H1 (cell line): ENCODE measurements around the gene ELANE. TPM values are rescaled to one million over a fixed set of nuclear protein-coding genes. Genes with fewer than 3 reads are reported as not detected.

Source experiments
- BRCA1 ChIP-seq: IDR thresholded peaks from 2 replicates; pipeline ENCODE4 v1.6.1; 2012; ENCODE audit warnings: low read depth, low read length, improper control_type of control experiment
- CBX5 ChIP-seq: fragments of 300-800, 300-1000 bp; sonication (generic); IDR thresholded peaks from 2 replicates; pipeline ENCODE4 v1.7.1; 2016; ENCODE audit warnings: antibody characterized with exemption, low read length, low read depth
- CHD1 ChIP-seq: IDR thresholded peaks from 2 replicates; pipeline ENCODE4 v1.6.1; 2012; ENCODE audit warnings: low read depth, low read length, improper control_type of control experiment
- CHD2 ChIP-seq: IDR thresholded peaks from 2 replicates; pipeline ENCODE4 v1.6.1; 2012; ENCODE audit warnings: low read length, improper control_type of control experiment
- EZH2 ChIP-seq: fragments of 200-600 bp; sonication (generic); IDR thresholded peaks from 2 replicates; pipeline ENCODE4 v1.7.1; 2012; ENCODE audit warnings: low read depth, mild to moderate bottlenecking, moderate library complexity, low read length, inconsistent platforms; ENCODE audit not compliant: severe bottlenecking
- HDAC2 ChIP-seq, 2 experiments: fragments of 300-600 bp in 1 of 2; sonication (generic) in 1 of 2; IDR thresholded peaks; 2 replicates each; pipeline ENCODE4 v1.6.1; 2011 to 2012; ENCODE audit warnings: low read depth in 2 of 2, low read length in 2 of 2, mild to moderate bottlenecking in 2 of 2, moderate library complexity in 2 of 2, borderline replicate concordance in 1 of 2, inconsistent platforms in 1 of 2
- KDM1A ChIP-seq: fragments of 200-600, 300-600 bp; sonication (generic); IDR thresholded peaks from 2 replicates; pipeline ENCODE4 v1.7.1; 2016; ENCODE audit warnings: mild to moderate bottlenecking, low read length, borderline replicate concordance
- POLR2AphosphoS5 ChIP-seq: IDR thresholded peaks from 2 replicates; pipeline ENCODE4 v1.6.1; 2011; ENCODE audit warnings: low read depth, low read length
- YY1 ChIP-seq: IDR thresholded peaks from 2 replicates; pipeline ENCODE4 v1.6.1; 2011; ENCODE audit warnings: low read depth, mild to moderate bottlenecking, low read length
- polyA plus RNA-seq, 7 experiments: library from polyadenylated mRNA; depleted of rRNA in 3 of 7; stranded (reverse) in 5 of 7; unstranded in 2 of 7; fragments of >200 nt in 5 of 7; fragments of 200-250 nt in 2 of 7; gene quantifications; 1 replicate in 5 of 7; 2 replicates in 1 of 7; 4 replicates in 1 of 7; pipeline versions ENCODE4 v1.2.1 to v1.2.3, GENCODE V29; 2011 to 2013; ENCODE audit warnings: missing spikeins in 2 of 7, mixed read lengths in 2 of 7
- total RNA-seq: library from RNA; stranded (reverse); fragmentation: NEBNext Ultra II Directional; extraction: Animal tissue kit (Norgen Biotek cat#: 25700); gene quantifications from 2 replicates; pipeline ENCODE4 v1.2.1, GENCODE V29; 2021
- TF ChIP-seq, protein P1 (sequence below): fragments of 300-600 bp; sonication (generic); IDR thresholded peaks from 2 replicates; pipeline ENCODE4 v1.7.1; 2012; ENCODE audit warnings: low read length, moderate library complexity, mild to moderate bottlenecking, inconsistent platforms; ENCODE audit not compliant: insufficient replicate concordance
- TF ChIP-seq, protein P2 (sequence below): IDR thresholded peaks from 2 replicates; pipeline ENCODE4 v1.6.1; 2011; ENCODE audit warnings: low read length, improper control_type of control experiment

ELANE gene
- total and polyA plus RNA-seq, 2 of the 8 experiments (the other 6 are each of a cell fraction or from before 2014, with no cell fraction given): not detected

DNA sequence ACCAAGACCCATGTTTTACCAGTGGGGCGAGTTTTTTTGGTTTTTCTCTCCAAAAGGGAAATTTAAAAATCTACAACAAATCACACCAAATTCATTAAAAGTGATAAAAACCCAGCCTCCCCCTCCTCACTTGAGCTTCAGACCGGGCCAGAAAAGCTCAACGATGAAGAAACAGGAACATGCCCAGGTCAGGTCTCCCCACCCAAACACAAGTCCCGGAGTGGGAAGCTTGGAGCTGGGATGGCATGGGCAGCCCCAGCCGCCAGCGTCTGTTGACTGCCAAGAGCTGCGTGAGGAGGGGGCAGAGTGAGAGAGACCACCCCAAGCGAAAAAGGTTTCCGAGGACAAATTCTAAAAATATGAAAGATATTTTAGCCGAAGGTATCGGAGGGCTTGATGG is 44.9 kb downstream of the ELANE start (continued):
- TF ChIP-seq, protein P1, sequence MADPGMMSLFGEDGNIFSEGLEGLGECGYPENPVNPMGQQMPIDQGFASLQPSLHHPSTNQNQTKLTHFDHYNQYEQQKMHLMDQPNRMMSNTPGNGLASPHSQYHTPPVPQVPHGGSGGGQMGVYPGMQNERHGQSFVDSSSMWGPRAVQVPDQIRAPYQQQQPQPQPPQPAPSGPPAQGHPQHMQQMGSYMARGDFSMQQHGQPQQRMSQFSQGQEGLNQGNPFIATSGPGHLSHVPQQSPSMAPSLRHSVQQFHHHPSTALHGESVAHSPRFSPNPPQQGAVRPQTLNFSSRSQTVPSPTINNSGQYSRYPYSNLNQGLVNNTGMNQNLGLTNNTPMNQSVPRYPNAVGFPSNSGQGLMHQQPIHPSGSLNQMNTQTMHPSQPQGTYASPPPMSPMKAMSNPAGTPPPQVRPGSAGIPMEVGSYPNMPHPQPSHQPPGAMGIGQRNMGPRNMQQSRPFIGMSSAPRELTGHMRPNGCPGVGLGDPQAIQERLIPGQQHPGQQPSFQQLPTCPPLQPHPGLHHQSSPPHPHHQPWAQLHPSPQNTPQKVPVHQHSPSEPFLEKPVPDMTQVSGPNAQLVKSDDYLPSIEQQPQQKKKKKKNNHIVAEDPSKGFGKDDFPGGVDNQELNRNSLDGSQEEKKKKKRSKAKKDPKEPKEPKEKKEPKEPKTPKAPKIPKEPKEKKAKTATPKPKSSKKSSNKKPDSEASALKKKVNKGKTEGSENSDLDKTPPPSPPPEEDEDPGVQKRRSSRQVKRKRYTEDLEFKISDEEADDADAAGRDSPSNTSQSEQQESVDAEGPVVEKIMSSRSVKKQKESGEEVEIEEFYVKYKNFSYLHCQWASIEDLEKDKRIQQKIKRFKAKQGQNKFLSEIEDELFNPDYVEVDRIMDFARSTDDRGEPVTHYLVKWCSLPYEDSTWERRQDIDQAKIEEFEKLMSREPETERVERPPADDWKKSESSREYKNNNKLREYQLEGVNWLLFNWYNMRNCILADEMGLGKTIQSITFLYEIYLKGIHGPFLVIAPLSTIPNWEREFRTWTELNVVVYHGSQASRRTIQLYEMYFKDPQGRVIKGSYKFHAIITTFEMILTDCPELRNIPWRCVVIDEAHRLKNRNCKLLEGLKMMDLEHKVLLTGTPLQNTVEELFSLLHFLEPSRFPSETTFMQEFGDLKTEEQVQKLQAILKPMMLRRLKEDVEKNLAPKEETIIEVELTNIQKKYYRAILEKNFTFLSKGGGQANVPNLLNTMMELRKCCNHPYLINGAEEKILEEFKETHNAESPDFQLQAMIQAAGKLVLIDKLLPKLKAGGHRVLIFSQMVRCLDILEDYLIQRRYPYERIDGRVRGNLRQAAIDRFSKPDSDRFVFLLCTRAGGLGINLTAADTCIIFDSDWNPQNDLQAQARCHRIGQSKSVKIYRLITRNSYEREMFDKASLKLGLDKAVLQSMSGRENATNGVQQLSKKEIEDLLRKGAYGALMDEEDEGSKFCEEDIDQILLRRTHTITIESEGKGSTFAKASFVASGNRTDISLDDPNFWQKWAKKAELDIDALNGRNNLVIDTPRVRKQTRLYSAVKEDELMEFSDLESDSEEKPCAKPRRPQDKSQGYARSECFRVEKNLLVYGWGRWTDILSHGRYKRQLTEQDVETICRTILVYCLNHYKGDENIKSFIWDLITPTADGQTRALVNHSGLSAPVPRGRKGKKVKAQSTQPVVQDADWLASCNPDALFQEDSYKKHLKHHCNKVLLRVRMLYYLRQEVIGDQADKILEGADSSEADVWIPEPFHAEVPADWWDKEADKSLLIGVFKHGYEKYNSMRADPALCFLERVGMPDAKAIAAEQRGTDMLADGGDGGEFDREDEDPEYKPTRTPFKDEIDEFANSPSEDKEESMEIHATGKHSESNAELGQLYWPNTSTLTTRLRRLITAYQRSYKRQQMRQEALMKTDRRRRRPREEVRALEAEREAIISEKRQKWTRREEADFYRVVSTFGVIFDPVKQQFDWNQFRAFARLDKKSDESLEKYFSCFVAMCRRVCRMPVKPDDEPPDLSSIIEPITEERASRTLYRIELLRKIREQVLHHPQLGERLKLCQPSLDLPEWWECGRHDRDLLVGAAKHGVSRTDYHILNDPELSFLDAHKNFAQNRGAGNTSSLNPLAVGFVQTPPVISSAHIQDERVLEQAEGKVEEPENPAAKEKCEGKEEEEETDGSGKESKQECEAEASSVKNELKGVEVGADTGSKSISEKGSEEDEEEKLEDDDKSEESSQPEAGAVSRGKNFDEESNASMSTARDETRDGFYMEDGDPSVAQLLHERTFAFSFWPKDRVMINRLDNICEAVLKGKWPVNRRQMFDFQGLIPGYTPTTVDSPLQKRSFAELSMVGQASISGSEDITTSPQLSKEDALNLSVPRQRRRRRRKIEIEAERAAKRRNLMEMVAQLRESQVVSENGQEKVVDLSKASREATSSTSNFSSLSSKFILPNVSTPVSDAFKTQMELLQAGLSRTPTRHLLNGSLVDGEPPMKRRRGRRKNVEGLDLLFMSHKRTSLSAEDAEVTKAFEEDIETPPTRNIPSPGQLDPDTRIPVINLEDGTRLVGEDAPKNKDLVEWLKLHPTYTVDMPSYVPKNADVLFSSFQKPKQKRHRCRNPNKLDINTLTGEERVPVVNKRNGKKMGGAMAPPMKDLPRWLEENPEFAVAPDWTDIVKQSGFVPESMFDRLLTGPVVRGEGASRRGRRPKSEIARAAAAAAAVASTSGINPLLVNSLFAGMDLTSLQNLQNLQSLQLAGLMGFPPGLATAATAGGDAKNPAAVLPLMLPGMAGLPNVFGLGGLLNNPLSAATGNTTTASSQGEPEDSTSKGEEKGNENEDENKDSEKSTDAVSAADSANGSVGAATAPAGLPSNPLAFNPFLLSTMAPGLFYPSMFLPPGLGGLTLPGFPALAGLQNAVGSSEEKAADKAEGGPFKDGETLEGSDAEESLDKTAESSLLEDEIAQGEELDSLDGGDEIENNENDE: no peak
- TF ChIP-seq POLR2AphosphoS5 (no peak), KDM1A (no peak), EZH2 (no peak), HDAC2 (IDR thresholded peaks at IDR 0.05; ENCODE audit: borderline replicate concordance in 1 of 2, low read depth in 2 of 2, low read length in 2 of 2) (no peak), CHD1 (no peak), CBX5 (no peak), YY1 (no peak), BRCA1 (no peak), CHD2 (no peak)
- TF ChIP-seq, protein P2, sequence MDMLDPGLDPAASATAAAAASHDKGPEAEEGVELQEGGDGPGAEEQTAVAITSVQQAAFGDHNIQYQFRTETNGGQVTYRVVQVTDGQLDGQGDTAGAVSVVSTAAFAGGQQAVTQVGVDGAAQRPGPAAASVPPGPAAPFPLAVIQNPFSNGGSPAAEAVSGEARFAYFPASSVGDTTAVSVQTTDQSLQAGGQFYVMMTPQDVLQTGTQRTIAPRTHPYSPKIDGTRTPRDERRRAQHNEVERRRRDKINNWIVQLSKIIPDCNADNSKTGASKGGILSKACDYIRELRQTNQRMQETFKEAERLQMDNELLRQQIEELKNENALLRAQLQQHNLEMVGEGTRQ: no peak
